GM12872 (cell line): Measurements from ENCODE around the gene GLDC.

Experiments
- CTCF ChIP-seq: IDR thresholded peaks from 3 replicates; pipeline ENCODE4 v1.5.1; 2011; ENCODE audit warnings: low read depth, mild to moderate bottlenecking, low read length, moderate library complexity; ENCODE audit not compliant: insufficient read depth

GLDC gene

GRCh38 chr9:6549106-6549800 is 96.3 kb downstream of the GLDC start:
- TF ChIP-seq CTCF = no peak

GRCh38 chr9:6545017-6545691 is 100.4 kb downstream of the GLDC start:
- TF ChIP-seq CTCF = no peak

GRCh38 chr9:6543204-6543603 is 102.3 kb downstream of the GLDC start:
- TF ChIP-seq CTCF = no peak

GRCh38 chr9:6538666-6539071 is 106.9 kb downstream of the GLDC start:
- TF ChIP-seq CTCF = no peak

GRCh38 chr9:6535594-6535993 is 109.9 kb downstream of the GLDC start:
- no peak for TF ChIP-seq CTCF

- TF ChIP-seq CTCF = no peak
These were observed 120.0 kb downstream of the GLDC start for GRCh38 chr9:6525326-6526045.

- TF ChIP-seq CTCF = no peak
These were observed 123.3 kb downstream of the GLDC start for GRCh38 chr9:6522263-6522662.
